HepG2 (cell line): ENCODE measurements around the gene HOXD1. TPM values are rescaled to one million over a fixed set of nuclear protein-coding genes. Genes with fewer than 3 reads are reported as not detected.

ENCODE experiments used
- BCL6 ChIP-seq: IDR thresholded peaks from 2 replicates; pipeline ENCODE4 v1.6.1; 2016; ENCODE audit warnings: missing genetic modification reagents, missing compliant biosample characterization
- KDM3A ChIP-seq: IDR thresholded peaks from 2 replicates; pipeline ENCODE4 v1.6.1; 2018; ENCODE audit warnings: low read depth, missing compliant biosample characterization
- MXD4 ChIP-seq: IDR thresholded peaks from 2 replicates; pipeline ENCODE4 v1.6.1; 2016; ENCODE audit warnings: mild to moderate bottlenecking, missing biosample characterization, missing genetic modification reagents
- RNF2 ChIP-seq: fragments of 450-650 bp; conservative IDR thresholded peaks from 2 replicates; pipeline ENCODE4 v1.6.1; 2016; ENCODE audit warnings: low read depth
- RNF219 ChIP-seq: sonication (generic); formaldehyde crosslinking; IDR thresholded peaks from 2 replicates; pipeline ENCODE4 v1.5.0; 2020; ENCODE audit warnings: mild to moderate bottlenecking, missing genetic modification reagents
- STAG1 ChIP-seq: sonication (generic); formaldehyde crosslinking; IDR thresholded peaks from 2 replicates; pipeline ENCODE4 v1.4.0; 2020; ENCODE audit warnings: missing genetic modification reagents
- ZGPAT ChIP-seq: IDR thresholded peaks from 2 replicates; pipeline ENCODE4 v1.6.1; 2016; ENCODE audit warnings: mild to moderate bottlenecking
- ZKSCAN8 ChIP-seq: IDR thresholded peaks from 2 replicates; pipeline ENCODE4 v1.6.1; 2016; ENCODE audit warnings: borderline replicate concordance, missing genetic modification reagents, missing compliant biosample characterization
- ZNF101 ChIP-seq: sonication (generic); formaldehyde crosslinking; IDR thresholded peaks from 2 replicates; pipeline ENCODE4 v1.4.0; 2020; ENCODE audit warnings: mild to moderate bottlenecking, low read depth, missing genetic modification reagents, borderline replicate concordance
- ZNF225 ChIP-seq: sonication (generic); formaldehyde crosslinking; IDR thresholded peaks from 2 replicates; pipeline ENCODE4 v1.4.0; 2020; ENCODE audit warnings: mild to moderate bottlenecking, missing genetic modification reagents
- ZNF264 ChIP-seq: sonication (generic); formaldehyde crosslinking; IDR thresholded peaks from 2 replicates; pipeline ENCODE4 v1.4.0; 2020; ENCODE audit warnings: missing genetic modification reagents
- ZNF343 ChIP-seq: sonication (generic); formaldehyde crosslinking; IDR thresholded peaks from 2 replicates; pipeline ENCODE4 v1.4.0; 2020; ENCODE audit warnings: mild to moderate bottlenecking, missing genetic modification reagents
- ZNF484 ChIP-seq: sonication (generic); formaldehyde crosslinking; IDR thresholded peaks from 2 replicates; pipeline ENCODE4 v1.5.1; 2020; ENCODE audit warnings: mild to moderate bottlenecking, low read depth, missing genetic modification reagents, borderline replicate concordance
- polyA plus RNA-seq, 8 experiments: library from polyadenylated mRNA; depleted of rRNA in 3 of 8; stranded (reverse) in 7 of 8; unstranded in 1 of 8; fragments of >200 nt; fragmentation: Illumina TruSeq in 4 of 8; extraction: Trizol in 4 of 8; gene quantifications; 2 replicates each; pipeline versions ENCODE4 v1.2.1 to v1.2.3, GENCODE V29; 2011 to 2016; ENCODE audit warnings: low read depth in 4 of 8, missing spikeins in 1 of 8, mixed read lengths in 1 of 8; ENCODE audit not compliant: insufficient read depth in 1 of 8
- total RNA-seq, 5 experiments: library from RNA; depleted of rRNA; stranded (reverse); fragments of >200 nt; fragmentation: Illumina TruSeq; extraction: Trizol; gene quantifications; 2 replicates each; pipeline ENCODE4 v1.2.3, GENCODE V29; 2016; ENCODE audit warnings: low read depth in 1 of 5
- TF ChIP-seq, protein P1 (sequence below): sonication (generic); formaldehyde crosslinking; IDR thresholded peaks from 2 replicates; pipeline ENCODE4 v1.5.0; 2020; ENCODE audit warnings: missing genetic modification reagents
- TF ChIP-seq, protein P2 (sequence below): sonication (generic); formaldehyde crosslinking; IDR thresholded peaks from 2 replicates; pipeline ENCODE4 v1.5.0; 2020; ENCODE audit warnings: mild to moderate bottlenecking, missing genetic modification reagents, borderline replicate concordance
- TF ChIP-seq, protein P3 (sequence below): sonication (generic); formaldehyde crosslinking; IDR thresholded peaks from 2 replicates; pipeline ENCODE4 v1.9.0; 2021; ENCODE audit warnings: missing genetic modification reagents, mild to moderate bottlenecking, borderline replicate concordance

HOXD1 gene
- total and polyA plus RNA-seq, 2 of the 13 experiments (the other 11 are each of a cell fraction or from before 2014, with no cell fraction given) = 10.0 to 22.3 TPM

DNA sequence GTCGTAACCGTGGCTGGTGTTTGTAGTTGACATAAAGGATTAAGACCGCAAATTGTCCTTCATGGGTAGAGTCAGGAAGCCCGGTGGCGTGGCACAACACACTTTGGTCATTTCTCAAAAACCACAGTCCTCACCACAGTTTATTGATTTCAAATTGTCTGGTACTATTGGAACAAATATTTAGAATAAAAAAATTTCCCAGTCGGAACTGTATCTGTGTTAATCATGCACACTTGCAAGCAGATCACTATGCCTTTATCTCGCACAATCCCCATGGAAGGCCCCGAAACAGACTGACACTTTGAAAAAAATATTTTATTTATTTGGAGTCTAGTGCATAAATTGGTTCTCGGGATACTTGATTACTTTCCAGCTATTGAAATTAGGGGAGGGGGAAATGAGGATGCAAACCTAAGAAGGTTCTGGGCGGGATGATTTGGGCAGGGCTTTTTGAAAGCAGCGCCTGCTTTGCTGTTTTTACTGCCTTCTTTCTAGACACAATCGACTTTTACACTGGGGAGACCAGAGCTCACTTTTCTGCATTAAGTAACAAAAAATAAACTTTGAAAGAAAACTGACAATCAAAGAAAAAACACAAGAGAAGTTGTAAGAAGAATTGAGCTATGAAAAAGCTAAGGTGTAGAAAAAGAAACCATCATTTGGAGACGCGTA lies 15.4 kb upstream of the HOXD1 start (continued):
- no peak for TF ChIP-seq RNF219 (CRISPR knock-in tag)
- no peak for TF ChIP-seq ZNF101 (CRISPR knock-in tag)
- no peak for TF ChIP-seq RNF2
- no peak for TF ChIP-seq ZNF484 (CRISPR knock-in tag)
- no peak for TF ChIP-seq ZNF225 (CRISPR knock-in tag)
- peak; percentile 63 for TF ChIP-seq BCL6 (CRISPR knock-in tag)
- no peak for TF ChIP-seq KDM3A
- 0 out of 2 replicates have a peak, but pooled peaks have one; percentile 12 for TF ChIP-seq STAG1 (CRISPR knock-in tag)
- TF ChIP-seq, protein P1, sequence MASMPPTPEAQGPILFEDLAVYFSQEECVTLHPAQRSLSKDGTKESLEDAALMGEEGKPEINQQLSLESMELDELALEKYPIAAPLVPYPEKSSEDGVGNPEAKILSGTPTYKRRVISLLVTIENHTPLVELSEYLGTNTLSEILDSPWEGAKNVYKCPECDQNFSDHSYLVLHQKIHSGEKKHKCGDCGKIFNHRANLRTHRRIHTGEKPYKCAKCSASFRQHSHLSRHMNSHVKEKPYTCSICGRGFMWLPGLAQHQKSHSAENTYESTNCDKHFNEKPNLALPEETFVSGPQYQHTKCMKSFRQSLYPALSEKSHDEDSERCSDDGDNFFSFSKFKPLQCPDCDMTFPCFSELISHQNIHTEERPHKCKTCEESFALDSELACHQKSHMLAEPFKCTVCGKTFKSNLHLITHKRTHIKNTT (CRISPR knock-in tag) = no peak
- no peak for TF ChIP-seq ZNF343 (CRISPR knock-in tag)
- TF ChIP-seq ZNF264 (CRISPR knock-in tag) = peak; percentile 46; the same call in 1 of the 2 replicates
- no peak for TF ChIP-seq MXD4 (CRISPR knock-in tag)
- TF ChIP-seq ZGPAT (CRISPR knock-in tag) = peak; percentile 43; the same call in 1 of the 2 replicates
- TF ChIP-seq ZKSCAN8 (CRISPR knock-in tag) = 0 out of 2 replicates have a peak, but pooled peaks have one; percentile 57
- TF ChIP-seq, protein P2, sequence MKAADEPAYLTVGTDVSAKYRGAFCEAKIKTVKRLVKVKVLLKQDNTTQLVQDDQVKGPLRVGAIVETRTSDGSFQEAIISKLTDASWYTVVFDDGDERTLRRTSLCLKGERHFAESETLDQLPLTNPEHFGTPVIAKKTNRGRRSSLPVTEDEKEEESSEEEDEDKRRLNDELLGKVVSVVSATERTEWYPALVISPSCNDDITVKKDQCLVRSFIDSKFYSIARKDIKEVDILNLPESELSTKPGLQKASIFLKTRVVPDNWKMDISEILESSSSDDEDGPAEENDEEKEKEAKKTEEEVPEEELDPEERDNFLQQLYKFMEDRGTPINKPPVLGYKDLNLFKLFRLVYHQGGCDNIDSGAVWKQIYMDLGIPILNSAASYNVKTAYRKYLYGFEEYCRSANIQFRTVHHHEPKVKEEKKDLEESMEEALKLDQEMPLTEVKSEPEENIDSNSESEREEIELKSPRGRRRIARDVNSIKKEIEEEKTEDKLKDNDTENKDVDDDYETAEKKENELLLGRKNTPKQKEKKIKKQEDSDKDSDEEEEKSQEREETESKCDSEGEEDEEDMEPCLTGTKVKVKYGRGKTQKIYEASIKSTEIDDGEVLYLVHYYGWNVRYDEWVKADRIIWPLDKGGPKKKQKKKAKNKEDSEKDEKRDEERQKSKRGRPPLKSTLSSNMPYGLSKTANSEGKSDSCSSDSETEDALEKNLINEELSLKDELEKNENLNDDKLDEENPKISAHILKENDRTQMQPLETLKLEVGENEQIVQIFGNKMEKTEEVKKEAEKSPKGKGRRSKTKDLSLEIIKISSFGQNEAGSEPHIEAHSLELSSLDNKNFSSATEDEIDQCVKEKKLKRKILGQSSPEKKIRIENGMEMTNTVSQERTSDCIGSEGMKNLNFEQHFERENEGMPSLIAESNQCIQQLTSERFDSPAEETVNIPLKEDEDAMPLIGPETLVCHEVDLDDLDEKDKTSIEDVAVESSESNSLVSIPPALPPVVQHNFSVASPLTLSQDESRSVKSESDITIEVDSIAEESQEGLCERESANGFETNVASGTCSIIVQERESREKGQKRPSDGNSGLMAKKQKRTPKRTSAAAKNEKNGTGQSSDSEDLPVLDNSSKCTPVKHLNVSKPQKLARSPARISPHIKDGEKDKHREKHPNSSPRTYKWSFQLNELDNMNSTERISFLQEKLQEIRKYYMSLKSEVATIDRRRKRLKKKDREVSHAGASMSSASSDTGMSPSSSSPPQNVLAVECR (CRISPR knock-in tag) = no peak
- TF ChIP-seq, protein P3, sequence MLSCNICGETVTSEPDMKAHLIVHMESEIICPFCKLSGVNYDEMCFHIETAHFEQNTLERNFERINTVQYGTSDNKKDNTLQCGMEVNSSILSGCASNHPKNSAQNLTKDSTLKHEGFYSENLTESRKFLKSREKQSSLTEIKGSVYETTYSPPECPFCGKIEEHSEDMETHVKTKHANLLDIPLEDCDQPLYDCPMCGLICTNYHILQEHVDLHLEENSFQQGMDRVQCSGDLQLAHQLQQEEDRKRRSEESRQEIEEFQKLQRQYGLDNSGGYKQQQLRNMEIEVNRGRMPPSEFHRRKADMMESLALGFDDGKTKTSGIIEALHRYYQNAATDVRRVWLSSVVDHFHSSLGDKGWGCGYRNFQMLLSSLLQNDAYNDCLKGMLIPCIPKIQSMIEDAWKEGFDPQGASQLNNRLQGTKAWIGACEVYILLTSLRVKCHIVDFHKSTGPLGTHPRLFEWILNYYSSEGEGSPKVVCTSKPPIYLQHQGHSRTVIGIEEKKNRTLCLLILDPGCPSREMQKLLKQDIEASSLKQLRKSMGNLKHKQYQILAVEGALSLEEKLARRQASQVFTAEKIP (CRISPR knock-in tag) = no peak
